ENCODE data around the gene NLRP4.
"Not testable (repeated sequence)": the region's sequence is repeated elsewhere in the genome, so short reads cannot be mapped to it uniquely, and the experiment has no call there.

The NLRP4 gene

GRCh38 chr19:55912916-55913315 lies 76.6 kb downstream of the NLRP4 start:
- Mint-ChIP-seq H3K4me1 (ENCODE audit: low read depth) (no peaks in the 10 kb centered on the region), H3K27ac (no peak overlapping the region), H3K36me3 (ENCODE audit: low read depth) (no peaks in the 10 kb centered on the region), H3K4me3 (no peak overlapping the region), H3K27me3 (peaks cover 4% of the 10 kb centered on the region), H3K9me3 (peaks cover 17% of the 10 kb centered on the region)
- no peak for DNase-seq

- no peak for DNase-seq
- Mint-ChIP-seq H3K9me3 (peaks cover 24% of the 10 kb centered on the region), H3K36me3 (ENCODE audit: low read depth) (no peaks in the 10 kb centered on the region), H3K4me3 (no peak overlapping the region), H3K27ac (no peak overlapping the region), H3K4me1 (ENCODE audit: low read depth) (no peaks in the 10 kb centered on the region), H3K27me3 (peaks cover 4% of the 10 kb centered on the region)
These were observed 77.4 kb downstream of the NLRP4 start for GRCh38 chr19:55913643-55914268.

- Mint-ChIP-seq H3K4me1 (ENCODE audit: low read depth) (no peaks in the 10 kb centered on the region), H3K36me3 (ENCODE audit: low read depth) (no peaks in the 10 kb centered on the region), H3K4me3 (no peak overlapping the region), H3K27me3 (no peaks in the 10 kb centered on the region), H3K27ac (no peak overlapping the region), H3K9me3 (peaks cover 55% of the 10 kb centered on the region)
- DNase-seq: no peak
These were observed 87.2 kb downstream of the NLRP4 start for GRCh38 chr19:55923556-55923955.

GRCh38 chr19:55927991-55928390 lies 91.7 kb downstream of the NLRP4 start:
- Mint-ChIP-seq H3K27me3 (no peaks in the 10 kb centered on the region), H3K36me3 (ENCODE audit: low read depth) (no peaks in the 10 kb centered on the region), H3K27ac (no peak overlapping the region), H3K4me3 (no peak overlapping the region), H3K9me3 (peaks cover 37% of the 10 kb centered on the region), H3K4me1 (ENCODE audit: low read depth) (no peaks in the 10 kb centered on the region)
- DNase-seq: no peak

GRCh38 chr19:55929258-55929657 lies 92.9 kb downstream of the NLRP4 start:
- not testable (repeated sequence) for H3K36me3 Mint-ChIP-seq (ENCODE audit: low read depth); H3K27ac Mint-ChIP-seq; H3K4me3 Mint-ChIP-seq; DNase-seq; H3K4me1 Mint-ChIP-seq (ENCODE audit: low read depth); H3K27me3 Mint-ChIP-seq
- peaks cover 33% of the 10 kb centered on the region for H3K9me3 Mint-ChIP-seq

- H3K36me3 Mint-ChIP-seq (ENCODE audit: low read depth): no peaks in the 10 kb centered on the region
- no peaks in the 10 kb centered on the region for H3K4me1 Mint-ChIP-seq (ENCODE audit: low read depth)
- no peak for DNase-seq
- H3K27me3 Mint-ChIP-seq: no peaks in the 10 kb centered on the region
- H3K4me3 Mint-ChIP-seq: no peak overlapping the region
- no peak overlapping the region for H3K27ac Mint-ChIP-seq
- H3K9me3 Mint-ChIP-seq: peaks cover 28% of the 10 kb centered on the region
These were observed 94.7 kb downstream of the NLRP4 start for GRCh38 chr19:55930996-55931515.

All from activated T-cell treated with anti-CD3 and anti-CD28 coated beads, Interleukin-2, amount 50 U/mL, for 24 hours (primary cell).